GM21717 (cell line): ENCODE data around the gene ASPM.

Source experiments
- ATAC-seq: cut with Tn5 transposase; IDR thresholded peaks from one replicate; pipeline ENCODE4 v1.9.1; 2021; ENCODE audit warnings: mild to moderate bottlenecking, moderate library complexity; ENCODE audit not compliant: unreplicated experiment

The ASPM gene

DNA sequence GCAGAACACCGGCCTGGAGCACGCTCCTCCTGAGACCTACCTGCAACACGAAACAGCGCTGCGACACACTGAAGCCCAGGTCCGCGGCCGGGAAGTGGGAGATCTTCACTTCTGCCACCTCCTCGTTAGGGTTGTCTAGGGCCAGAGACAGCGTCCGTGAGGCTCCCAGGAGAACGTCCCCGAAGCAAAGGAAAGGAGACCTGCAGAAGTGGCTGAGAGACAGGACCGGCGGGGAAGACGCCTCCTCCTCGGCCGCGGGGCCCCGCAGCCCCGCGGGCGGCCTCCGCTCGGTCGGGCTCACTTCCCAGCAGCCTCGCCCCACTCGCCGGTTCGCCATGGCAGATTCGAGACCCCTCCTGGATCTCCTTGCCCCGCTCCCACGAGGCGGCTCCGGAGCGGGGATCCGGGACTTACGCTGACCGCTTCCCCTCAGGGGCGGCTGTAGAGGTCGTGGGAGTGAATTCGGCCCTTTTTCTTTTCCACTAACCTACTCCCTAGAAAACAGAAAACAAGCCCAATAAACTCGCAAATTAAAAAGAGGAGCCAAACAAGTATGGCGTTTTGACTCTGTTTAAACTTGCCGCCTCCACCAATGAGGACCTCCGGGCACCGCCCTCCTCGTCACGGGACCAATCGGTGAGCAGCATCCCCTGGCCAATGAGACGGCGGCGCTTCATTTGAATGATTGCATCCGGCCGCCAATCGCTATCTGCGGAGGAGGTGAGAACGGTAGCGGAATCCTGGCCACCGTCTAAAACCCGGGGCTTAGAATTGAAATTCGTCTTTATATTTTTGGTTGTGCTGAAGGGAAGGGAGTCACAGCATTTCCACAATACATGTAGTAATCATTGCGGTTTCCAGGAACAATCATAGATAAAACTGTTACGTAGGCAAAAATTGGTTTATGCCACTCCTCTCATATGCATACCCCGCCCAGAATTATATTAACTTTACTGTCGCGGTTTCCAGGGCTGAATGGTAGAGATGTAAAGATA lies at the start of gene ASPM:
Gene ASPM, minus strand, starts transcription at position 569 of the 995 bp plus-strand sequence. Its CDS starts 232 bp downstream, at position 337.
- peak; percentile 99 for ATAC-seq

- ATAC-seq: no peak
Measured at GRCh38 chr1:197195100-197195499, 48.6 kb upstream of the ASPM start.

DNA sequence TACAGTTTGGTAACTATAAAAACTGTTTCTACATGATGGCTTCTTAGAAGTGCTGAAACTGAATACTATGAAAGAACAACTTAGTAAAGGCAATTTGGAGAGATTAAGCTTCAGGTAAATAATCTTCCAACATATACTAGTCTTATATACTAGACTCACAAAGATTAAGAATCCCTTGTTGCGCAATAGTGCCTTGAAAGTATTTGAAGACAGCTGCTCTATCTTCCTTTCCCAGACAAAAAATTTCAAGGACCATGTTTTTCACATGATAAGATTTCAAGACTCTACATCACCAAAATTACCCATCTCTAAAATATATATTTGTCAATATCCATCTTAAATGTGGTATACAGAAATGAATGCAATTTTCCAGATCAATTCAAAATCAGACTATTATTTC lies 37.7 kb upstream of the ASPM start:
- no peak for ATAC-seq

DNA sequence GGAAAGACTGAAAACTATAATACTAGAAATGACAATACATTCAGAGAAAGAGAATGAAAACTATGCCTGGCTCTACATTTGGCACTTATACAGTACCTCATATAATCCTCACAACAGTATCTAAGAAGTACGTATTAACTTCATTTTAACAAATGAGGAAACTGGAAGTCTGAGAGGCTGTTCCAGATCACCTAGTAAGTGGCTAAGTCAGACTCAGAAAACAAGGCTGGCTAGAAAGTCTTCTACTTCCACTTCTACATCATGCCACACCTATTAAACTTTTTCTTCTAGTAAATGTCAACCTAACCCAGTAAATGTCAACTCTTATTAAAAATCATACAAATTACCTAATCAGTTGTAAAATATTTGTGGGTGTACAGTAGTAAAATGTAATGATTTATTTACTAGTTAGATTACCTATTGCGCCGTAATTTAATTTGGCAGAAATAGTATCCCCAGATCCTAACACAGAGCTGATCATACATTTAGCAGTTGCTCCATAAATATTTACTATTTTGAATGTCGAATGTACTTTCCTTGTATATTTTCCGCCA lies 36.8 kb upstream of the ASPM start:
- no peak for ATAC-seq

DNA sequence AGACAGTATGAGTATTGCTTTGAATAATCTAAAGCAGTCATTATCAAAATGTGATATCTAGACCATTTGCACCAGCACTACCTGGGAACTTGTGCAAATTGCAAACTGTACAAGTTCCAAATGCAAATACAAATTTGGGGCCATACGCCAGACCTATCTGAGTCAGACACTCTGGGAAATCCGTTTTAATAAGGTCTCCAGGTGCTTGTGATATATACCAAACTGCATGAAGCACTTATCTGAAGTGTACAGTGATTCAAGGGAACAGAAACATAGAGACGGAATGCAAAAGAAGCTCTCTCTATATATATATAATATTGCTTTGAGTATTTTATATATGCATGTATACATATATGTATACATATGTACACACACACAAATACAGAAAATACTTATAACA lies 36.2 kb upstream of the ASPM start:
- ATAC-seq: no peak

GRCh38 chr1:197181982-197182381 lies 35.5 kb upstream of the ASPM start:
- peak; percentile 49 for ATAC-seq

GRCh38 chr1:197180252-197180878 lies 33.9 kb upstream of the ASPM start:
- peak; percentile 61 for ATAC-seq

- ATAC-seq: peak; percentile 64
Measured at GRCh38 chr1:197178998-197179397, 32.5 kb upstream of the ASPM start.

- no peak for ATAC-seq
Measured at GRCh38 chr1:197174818-197175217, 28.3 kb upstream of the ASPM start.

DNA sequence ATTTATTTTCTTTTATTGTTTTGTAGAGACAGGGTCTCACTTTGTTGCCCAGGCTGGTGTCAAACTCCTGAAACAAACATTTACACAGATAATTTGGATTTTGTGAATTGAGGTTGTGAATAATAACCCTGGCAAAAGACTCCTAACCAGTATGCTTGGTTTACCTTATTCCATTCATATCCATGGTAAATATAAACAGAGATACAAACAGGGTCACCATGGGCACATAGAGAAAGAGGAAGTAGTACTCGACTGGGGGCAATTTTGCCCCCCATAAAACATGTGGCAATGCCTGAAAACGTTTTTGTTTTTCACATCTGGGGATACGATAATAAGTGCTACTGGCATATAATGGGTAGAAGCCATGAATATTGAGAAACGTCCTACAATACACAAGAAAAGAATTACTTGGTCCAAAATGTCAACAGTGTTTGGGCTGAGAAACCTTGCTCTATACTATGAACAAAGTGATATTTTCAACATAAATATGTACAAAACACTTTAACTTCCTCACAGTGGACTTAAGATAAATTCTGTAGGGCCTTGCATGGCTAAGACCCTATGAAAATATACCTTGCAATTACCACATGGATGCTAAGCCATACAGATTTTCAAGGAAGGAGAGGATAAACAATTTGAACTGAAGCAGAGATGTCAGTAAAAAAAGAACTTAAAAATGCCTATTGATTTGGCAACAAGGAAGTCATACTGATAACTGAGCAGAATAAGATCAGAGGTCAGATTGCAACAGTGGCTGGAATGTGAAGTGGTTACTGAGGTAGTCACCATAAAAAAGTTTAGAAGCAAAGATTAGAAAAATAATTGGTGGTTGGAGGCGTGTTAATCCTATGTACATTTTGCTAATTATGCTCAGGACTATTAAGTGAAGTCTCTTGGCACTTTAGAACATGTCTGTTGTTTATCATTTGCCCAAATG lies 27.4 kb upstream of the ASPM start:
- no peak for ATAC-seq

DNA sequence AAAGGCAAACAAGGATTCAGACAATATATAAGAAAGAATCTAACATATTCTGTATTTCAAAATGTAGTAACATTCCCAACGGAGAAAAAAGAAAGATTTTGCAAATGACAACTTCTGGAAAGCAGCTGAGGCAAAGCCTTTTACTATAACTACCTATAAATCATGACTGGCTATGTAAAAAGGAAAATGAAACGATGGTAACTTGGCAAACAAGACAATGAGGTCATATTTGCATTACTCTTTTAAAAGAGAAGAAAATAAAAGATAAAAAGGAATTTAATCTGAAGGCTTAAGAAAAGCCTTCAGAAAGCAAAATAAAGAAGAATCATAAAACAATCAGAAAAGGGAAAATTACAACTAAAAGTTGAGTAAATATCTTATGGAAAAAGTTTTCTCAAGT lies 25.1 kb upstream of the ASPM start:
- ATAC-seq: no peak

GRCh38 chr1:197170538-197170937 lies 24.1 kb upstream of the ASPM start:
- no peak for ATAC-seq

- no peak for ATAC-seq
Measured at GRCh38 chr1:197159461-197159860, 13.0 kb upstream of the ASPM start.

GRCh38 chr1:197156692-197157091 lies 10.2 kb upstream of the ASPM start:
- no peak for ATAC-seq

DNA sequence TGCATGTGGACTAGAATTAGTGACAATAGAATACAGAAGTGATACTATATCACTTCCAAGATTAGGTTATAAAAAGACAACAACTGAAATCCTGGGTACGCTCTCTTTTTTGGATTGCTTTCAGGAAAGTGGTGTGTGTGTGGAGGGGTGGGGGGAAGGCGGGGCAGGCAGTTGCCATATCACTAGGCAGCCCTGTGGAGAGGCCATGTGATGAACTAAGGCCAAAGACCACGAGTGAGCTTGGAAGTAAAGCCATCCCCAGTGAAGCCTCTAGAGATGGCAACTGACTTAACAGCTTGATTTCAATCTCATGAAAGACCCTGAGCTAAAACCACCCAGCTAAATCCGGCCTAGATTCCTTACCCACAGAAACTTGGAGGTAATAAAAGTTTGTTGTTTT lies 6.2 kb upstream of the ASPM start:
- no peak for ATAC-seq

- no peak for ATAC-seq
Measured at GRCh38 chr1:197151185-197151584, 4.7 kb upstream of the ASPM start.

GRCh38 chr1:197150336-197151005 lies 4.0 kb upstream of the ASPM start:
- no peak for ATAC-seq

GRCh38 chr1:197149340-197149739 lies 2.9 kb upstream of the ASPM start:
- ATAC-seq: no peak

- no peak for ATAC-seq
Measured at GRCh38 chr1:197145446-197146024, 934 bp downstream of the ASPM start.
